ENCODE results near the gene PDE1C. TPM values are rescaled to one million over a fixed set of nuclear protein-coding genes. Genes with fewer than 3 reads are reported as not detected.

Gene PDE1C
- total RNA-seq, 2 donors from 2014 or later = 0.26 to 0.60 TPM

DNA sequence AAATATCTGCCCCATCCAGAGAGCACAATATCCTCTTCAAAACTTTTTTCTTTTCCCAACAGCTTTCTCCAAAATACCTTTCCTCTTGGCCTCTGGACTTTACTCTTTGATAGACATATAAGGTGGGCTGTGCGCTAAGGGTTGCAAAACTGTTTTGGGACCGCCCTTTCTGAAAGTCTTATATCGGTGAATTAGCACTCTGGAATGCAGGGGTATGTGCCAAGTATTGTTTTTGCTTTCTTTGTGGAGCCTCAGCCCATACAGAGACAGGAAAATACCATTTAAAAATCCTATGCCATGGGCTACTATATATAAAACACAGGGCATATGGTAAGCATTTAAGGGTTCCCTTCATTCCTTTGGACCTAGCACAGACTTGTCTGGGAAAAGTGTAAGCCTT lies 345.5 kb downstream of the PDE1C start:
- Mint-ChIP-seq H3K4me3 (no peak overlapping the region), H3K9me3 (no peaks in the 10 kb centered on the region), H3K27ac (no peak overlapping the region), H3K36me3 (ENCODE audit: low read depth) (no peaks in the 10 kb centered on the region), H3K4me1 (no peaks in the 10 kb centered on the region), H3K27me3 (ENCODE audit: insufficient read depth) (no peaks in the 10 kb centered on the region)
- 92 to 100% methylated on average over 1 to 3 of the region's 3 CpGs for WGBS, 2 experiments (ENCODE audit: insufficient coverage in 1 of 2, insufficient read length in 1 of 2)
- H3K36me3 ChIP-seq (ENCODE audit: control insufficient read depth, insufficient read depth, low read length) = no peaks in the 10 kb centered on the region
- H3K4me3 ChIP-seq (ENCODE audit: low read length) = no peak overlapping the region
- DNase-seq = no peak
- no peaks in the 10 kb centered on the region for H3K27me3 ChIP-seq (ENCODE audit: control insufficient read depth, insufficient read depth, low read length, poor library complexity, severe bottlenecking)
- TF ChIP-seq, protein P1, sequence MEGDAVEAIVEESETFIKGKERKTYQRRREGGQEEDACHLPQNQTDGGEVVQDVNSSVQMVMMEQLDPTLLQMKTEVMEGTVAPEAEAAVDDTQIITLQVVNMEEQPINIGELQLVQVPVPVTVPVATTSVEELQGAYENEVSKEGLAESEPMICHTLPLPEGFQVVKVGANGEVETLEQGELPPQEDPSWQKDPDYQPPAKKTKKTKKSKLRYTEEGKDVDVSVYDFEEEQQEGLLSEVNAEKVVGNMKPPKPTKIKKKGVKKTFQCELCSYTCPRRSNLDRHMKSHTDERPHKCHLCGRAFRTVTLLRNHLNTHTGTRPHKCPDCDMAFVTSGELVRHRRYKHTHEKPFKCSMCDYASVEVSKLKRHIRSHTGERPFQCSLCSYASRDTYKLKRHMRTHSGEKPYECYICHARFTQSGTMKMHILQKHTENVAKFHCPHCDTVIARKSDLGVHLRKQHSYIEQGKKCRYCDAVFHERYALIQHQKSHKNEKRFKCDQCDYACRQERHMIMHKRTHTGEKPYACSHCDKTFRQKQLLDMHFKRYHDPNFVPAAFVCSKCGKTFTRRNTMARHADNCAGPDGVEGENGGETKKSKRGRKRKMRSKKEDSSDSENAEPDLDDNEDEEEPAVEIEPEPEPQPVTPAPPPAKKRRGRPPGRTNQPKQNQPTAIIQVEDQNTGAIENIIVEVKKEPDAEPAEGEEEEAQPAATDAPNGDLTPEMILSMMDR (conservative IDR thresholded peaks at IDR 0.05) = no peak
- no peaks in the 10 kb centered on the region for H3K9me3 ChIP-seq (ENCODE audit: control insufficient read depth, low read length)
- no peaks in the 10 kb centered on the region for H3K4me1 ChIP-seq (ENCODE audit: control insufficient read depth, insufficient read depth, low read length)
- no peak overlapping the region for H3K27ac ChIP-seq (ENCODE audit: low read depth, low read length)
- no peak overlapping the region for H3K9ac ChIP-seq (ENCODE audit: extremely low read depth, low read length, poor library complexity, severe bottlenecking)

DNA sequence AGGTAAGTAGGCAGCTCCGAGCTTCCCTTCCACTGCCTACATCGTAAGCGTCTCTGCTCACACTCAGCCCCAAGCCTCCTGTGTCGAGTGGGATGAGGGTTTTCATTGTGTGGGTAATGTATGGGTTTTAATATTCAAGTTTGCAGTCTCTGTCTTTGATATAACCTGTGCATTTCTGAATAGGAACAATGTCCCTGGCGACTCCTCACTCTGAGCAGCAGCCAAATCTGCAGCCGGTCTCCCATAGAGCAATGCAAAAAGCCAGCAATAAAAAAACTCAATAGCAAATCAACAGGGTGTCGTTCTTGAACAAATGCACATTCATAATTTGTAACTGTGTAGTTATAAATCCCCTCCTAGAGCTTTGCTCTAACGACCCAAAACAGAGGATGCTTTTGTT lies 349.8 kb downstream of the PDE1C start:
- TF ChIP-seq, protein P1 (conservative IDR thresholded peaks at IDR 0.05) = no peak
- 90% methylated on average over 2 to 8 of the region's 8 CpGs for WGBS, 2 experiments (ENCODE audit: insufficient coverage in 1 of 2, insufficient read length in 1 of 2)
- no peak overlapping the region for H3K4me3 Mint-ChIP-seq

DNA sequence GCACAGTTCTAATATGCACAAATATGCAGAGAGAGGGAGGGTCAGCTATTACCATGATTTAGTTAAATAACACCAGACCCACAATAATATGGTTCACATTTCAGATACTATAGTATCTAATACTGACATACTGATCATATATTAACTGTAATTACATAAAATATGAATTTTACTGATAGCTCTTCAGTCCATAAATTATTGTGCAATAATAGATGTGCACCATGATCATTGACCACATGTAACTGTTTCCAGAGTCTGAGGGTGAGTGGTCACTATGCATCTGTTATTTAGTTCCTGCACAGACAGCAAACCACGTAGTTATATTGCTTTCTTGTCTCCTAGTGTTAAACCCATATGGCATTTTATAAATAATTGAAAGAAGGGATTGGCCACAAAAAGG lies 353.9 kb downstream of the PDE1C start:
- 88 to 100% methylated on average over 1 of the region's 1 CpG for WGBS, 2 experiments (ENCODE audit: insufficient coverage in 1 of 2, insufficient read length in 1 of 2)
- H3K27me3 ChIP-seq (ENCODE audit: control insufficient read depth, insufficient read depth, low read length, poor library complexity, severe bottlenecking) = no peaks in the 10 kb centered on the region
- H3K9me3 ChIP-seq (ENCODE audit: control insufficient read depth, low read length) = peaks cover 6% of the 10 kb centered on the region
- H3K4me3 ChIP-seq (ENCODE audit: low read length) = no peak overlapping the region
- no peak overlapping the region for H3K27ac Mint-ChIP-seq
- H3K36me3 ChIP-seq (ENCODE audit: control insufficient read depth, insufficient read depth, low read length) = no peaks in the 10 kb centered on the region
- no peak overlapping the region for H3K4me3 Mint-ChIP-seq
- no peaks in the 10 kb centered on the region for H3K4me1 ChIP-seq (ENCODE audit: control insufficient read depth, insufficient read depth, low read length)
- H3K4me1 Mint-ChIP-seq = no peaks in the 10 kb centered on the region
- peaks cover 24% of the 10 kb centered on the region for H3K27me3 Mint-ChIP-seq (ENCODE audit: insufficient read depth)
- DNase-seq = no peak
- TF ChIP-seq, protein P1 (conservative IDR thresholded peaks at IDR 0.05) = no peak
- H3K9me3 Mint-ChIP-seq = peaks cover 30% of the 10 kb centered on the region
- no peak overlapping the region for H3K9ac ChIP-seq (ENCODE audit: extremely low read depth, low read length, poor library complexity, severe bottlenecking)
- no peak overlapping the region for H3K27ac ChIP-seq (ENCODE audit: low read depth, low read length)
- peaks cover 18% of the 10 kb centered on the region for H3K36me3 Mint-ChIP-seq (ENCODE audit: low read depth)

More for the DNA sequence above, 349.8 kb downstream of the PDE1C start:
- Mint-ChIP-seq H3K27ac (no peak overlapping the region), H3K27me3 (ENCODE audit: insufficient read depth) (peaks cover 3% of the 10 kb centered on the region), H3K36me3 (ENCODE audit: low read depth) (no peaks in the 10 kb centered on the region), H3K9me3 (no peaks in the 10 kb centered on the region), H3K4me1 (no peaks in the 10 kb centered on the region)
- Histone ChIP-seq H3K27me3 (ENCODE audit: control insufficient read depth, insufficient read depth, low read length, poor library complexity, severe bottlenecking) (no peaks in the 10 kb centered on the region), H3K4me1 (ENCODE audit: control insufficient read depth, insufficient read depth, low read length) (no peaks in the 10 kb centered on the region), H3K27ac (ENCODE audit: low read depth, low read length) (no peak overlapping the region), H3K36me3 (ENCODE audit: control insufficient read depth, insufficient read depth, low read length) (no peaks in the 10 kb centered on the region), H3K9ac (ENCODE audit: extremely low read depth, low read length, poor library complexity, severe bottlenecking) (no peak overlapping the region), H3K4me3 (ENCODE audit: low read length) (no peak overlapping the region), H3K9me3 (ENCODE audit: control insufficient read depth, low read length) (no peaks in the 10 kb centered on the region)
- DNase-seq = no peak

Measured in endodermal cell (in vitro differentiated cells).